Heart left ventricle (tissue), 13 donors: ENCODE measurements around the gene BCL11A.

ENCODE experiments used
- POLR2A ChIP-seq, 2 donors: fragments of 450-650 bp; IDR thresholded peaks; one replicate each; pipeline ENCODE4 v1.6.1; 2017; ENCODE audit warnings: antibody characterized with exemption in 2 of 2, mild to moderate bottlenecking in 2 of 2, moderate library complexity in 2 of 2
- TF ChIP-seq, protein P1 (sequence below), 12 donors: fragments of 200-600 bp; sonication (generic) in 4 of 12; IDR thresholded peaks; one replicate each; pipeline versions ENCODE4 v1.5.0 to v1.8.0; 2018 to 2022; ENCODE audit warnings: antibody characterized with exemption in 12 of 12, mild to moderate bottlenecking in 5 of 12
- donor health status: ischemic (EF 13 %, LVEDD 7.1; RV severe dilation, severe dysfunction).
- donor health status: DM: no; HTN: yes; CAD: no.
- donor health status: DM: no; HTN: no; CAD: no.
- donor health status: ischemic (EF 25% LVEDD 6.9; RV normal size, moderate dysfunction).
- donor health status: ischemic (EF 25% LVEDD 5.7; RV mildly dilated, moderate dysfunction).
- donor health status: ischemic (EF 35%, LVEDD 5.7; RV mildly dilated, moderate dysfunction).
- donor health status: nonischemic (EF 11% LVEDD 7.7; RV severe dilation, severe dysfunction).
- donor health status: DM: yes; HTN: yes; CAD: no.
- donor health status: PGD.
- donor health status: ischemic (EF 29% LVEDD 5.4; RV normal size, mild dysfunction).
- donor health status: nonischemic (EF 23%, LVEDD 6.1; RV moderate dilation, normal function).

- TF ChIP-seq, protein P1, sequence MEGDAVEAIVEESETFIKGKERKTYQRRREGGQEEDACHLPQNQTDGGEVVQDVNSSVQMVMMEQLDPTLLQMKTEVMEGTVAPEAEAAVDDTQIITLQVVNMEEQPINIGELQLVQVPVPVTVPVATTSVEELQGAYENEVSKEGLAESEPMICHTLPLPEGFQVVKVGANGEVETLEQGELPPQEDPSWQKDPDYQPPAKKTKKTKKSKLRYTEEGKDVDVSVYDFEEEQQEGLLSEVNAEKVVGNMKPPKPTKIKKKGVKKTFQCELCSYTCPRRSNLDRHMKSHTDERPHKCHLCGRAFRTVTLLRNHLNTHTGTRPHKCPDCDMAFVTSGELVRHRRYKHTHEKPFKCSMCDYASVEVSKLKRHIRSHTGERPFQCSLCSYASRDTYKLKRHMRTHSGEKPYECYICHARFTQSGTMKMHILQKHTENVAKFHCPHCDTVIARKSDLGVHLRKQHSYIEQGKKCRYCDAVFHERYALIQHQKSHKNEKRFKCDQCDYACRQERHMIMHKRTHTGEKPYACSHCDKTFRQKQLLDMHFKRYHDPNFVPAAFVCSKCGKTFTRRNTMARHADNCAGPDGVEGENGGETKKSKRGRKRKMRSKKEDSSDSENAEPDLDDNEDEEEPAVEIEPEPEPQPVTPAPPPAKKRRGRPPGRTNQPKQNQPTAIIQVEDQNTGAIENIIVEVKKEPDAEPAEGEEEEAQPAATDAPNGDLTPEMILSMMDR (IDR thresholded peaks at IDR 0.05): no peak
- TF ChIP-seq POLR2A (IDR thresholded peaks at IDR 0.05): no peak
Measured at GRCh38 chr2:60586081-60586480, 32.6 kb upstream of the BCL11A start.
